Stimulated activated CD8-positive, alpha-beta memory T cell treated with anti-CD3 and anti-CD28 coated beads, Interleukin-4, amount 100 ng/mL, for 4 hours (primary cell): ENCODE measurements around the gene FOXF1.

ENCODE experiments used
- DNase-seq, 2 donors: peaks; one replicate each; pipeline ENCODE4 v3.0.0-alpha.2; 2020; ENCODE audit warnings: low read depth in 2 of 2, low spot score in 1 of 2

Gene FOXF1

DNA sequence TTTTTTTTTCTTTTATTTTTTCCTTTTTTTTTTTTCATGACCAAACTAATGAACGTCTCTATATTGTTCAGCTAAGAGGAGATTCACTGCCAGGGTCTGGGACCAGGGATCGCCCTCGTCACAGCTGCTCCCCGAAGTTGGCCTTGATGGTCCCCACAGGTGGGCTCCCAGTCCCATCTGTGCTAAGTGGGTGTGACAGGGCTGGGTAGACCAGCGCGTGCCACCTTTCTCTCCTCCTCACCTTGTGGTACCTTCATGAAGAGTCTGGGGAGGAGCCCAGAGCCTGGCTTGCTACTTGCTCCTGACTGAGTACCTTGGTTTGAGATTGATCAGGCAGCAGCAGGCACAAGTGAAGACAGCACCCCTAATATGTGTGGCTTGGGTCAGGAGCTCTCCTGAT lies 6.5 kb upstream of the FOXF1 start:
- no peak for DNase-seq

DNA sequence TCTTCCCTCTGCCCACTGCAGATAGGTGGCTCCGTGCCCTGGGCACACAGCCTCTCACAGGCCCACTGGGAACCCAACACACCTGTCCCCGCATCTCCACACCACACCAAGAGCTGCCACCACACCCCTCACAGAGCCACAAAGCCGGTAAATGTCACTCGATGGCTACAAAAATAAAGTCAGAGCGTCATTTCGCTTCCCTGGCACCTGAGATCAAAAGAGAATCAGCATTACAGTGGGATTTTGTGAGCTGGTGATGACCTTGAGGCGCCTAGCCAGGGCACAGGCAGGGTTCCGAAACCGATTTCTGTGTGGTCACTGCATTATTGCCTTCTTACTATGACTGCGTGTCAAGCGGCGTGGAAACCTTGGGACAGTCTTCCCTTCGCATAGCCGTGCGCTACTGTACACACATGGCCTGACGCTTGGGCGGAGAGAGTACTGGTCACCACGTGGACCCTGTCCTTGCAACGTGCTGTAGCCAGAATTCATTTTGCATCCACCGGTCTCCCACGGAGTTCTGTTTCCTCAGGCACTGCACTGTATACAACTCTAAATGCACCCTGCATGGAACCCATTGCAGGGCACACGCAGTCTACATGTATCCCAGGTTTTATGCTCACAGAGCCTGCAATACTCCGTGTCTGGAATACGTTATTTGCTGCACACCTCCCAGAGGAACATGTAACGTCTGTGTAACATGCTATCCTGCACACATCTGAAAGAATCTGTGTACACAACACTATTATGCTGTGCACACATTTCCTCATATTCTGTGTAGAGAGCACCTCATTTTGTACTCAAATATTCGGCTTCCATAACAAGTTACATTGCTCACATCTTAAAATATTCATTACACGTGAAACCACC lies 5.8 kb upstream of the FOXF1 start:
- no peak for DNase-seq

DNA sequence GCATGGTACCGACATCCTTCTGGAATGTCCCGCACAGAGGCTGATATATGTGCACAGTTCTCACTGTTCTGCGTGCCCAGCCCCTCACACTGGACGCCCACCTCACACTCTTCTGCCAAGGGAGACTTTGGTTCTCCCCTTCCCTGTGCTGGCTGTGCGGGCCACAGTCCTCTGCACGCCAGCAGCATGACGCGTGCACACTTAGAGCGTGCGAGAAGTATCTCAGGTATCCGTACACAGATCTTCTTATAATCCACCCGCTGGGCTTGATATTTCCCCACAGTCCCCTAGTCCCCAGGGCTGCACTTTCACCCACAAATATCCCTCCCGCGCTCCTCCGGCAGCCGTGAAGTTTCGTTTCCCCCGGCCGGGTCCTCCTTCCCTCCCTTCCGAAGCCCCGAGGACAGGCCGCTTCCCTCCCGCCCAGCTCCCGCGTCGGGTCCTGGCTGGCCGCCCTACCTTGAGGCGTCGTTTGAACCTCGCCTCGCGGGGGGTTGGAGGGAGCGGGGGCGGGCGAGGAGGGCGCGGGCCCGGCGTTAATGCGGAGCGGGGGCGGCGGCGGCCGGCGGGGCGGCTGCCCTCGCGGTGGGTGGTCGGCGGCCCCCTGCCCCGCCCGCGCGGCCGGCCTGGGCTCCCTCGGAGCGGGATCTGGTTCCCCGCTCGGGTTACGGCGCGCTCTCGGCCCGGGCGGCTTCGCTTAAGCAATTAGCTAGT lies 5.0 kb upstream of the FOXF1 start:
- DNase-seq = no peak

GRCh38 chr16:86505899-86506864 lies 4.1 kb upstream of the FOXF1 start:
- no peak for DNase-seq

DNA sequence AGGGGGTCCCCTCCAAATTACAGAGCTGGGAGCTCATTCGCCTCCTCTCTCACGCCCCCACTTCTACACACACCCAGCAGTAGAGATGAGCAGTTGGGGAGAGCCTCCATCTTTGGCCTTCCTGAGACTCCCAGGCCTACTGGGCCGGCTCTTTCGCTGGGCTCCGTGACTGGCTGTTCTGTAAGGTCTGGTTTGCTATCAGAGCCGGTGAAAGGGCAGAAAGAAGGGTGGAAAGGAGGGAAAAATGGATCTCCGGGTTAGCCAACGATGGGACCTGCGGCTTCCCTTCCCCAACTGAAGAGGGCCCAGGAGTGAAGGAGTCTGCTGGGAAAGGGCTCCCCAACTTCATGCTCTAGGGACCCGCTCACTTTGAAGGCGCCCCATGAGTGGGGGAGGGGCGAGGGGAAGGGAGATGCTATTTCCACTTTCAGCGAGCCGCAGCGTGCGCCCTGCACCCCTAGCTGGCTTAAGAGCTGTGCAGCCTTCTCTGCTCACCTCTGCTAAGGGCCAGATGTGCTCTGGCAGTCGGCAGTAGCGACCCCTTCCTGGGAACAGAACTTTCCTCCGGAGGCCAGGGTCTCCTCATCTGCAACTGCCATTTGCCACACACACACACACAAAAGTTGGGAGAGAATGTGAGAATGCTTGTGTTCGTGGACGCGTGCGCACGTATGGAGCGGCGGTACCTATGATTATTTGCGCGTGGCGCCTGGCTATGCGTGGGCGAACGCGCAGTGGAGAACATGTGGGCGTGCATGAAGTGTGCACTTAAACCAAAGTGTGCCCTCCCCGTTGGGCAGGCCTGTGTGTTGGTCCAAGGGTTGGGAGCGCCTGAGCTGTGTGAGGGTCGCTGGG lies 2.9 kb upstream of the FOXF1 start:
- no peak for DNase-seq

DNA sequence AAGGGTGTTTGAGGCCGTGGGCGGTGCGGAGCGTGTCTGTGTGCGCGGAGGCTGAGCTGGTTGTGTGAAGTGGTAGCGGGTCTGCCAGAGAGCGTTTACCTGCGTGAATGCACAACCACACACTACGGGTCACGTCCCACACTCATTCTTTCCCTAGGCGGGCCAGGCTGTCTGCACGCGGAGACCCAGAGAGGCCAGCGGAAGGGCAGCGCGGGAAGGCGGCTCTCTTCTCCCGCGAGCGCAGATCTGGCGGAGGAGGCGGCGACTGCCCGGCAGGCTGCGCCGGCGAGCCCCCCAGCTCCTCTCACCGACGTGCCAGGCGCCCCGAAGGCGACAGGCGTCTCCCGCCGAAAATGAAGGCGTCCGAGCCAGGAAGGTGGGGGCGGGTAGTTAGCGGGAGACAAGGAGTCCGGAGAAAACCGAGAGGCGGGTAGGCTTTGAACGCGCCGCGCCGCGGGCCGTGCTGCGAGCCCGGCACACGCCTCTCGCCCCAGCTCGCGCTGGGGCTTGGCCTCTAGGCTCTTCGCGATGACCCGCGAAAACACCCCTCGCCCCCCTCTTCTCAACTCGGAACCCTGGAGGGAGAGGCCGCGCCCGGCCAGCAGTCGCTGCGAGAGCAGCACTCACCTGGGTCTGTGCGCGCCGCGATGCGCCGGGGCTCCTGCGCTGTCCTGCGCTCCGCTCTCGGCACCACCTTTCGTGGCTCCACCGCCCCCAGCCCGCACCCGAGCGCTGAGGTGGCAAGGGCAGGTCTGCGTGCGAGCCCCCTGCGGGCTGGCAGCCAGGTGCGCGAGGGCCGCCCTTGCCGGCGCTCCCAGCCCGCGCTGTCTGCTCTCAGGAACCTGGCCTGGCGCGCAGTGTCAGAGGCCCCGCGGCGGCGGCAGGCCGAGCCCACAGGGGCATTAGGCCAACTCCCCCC lies 2.0 kb upstream of the FOXF1 start:
- no peak for DNase-seq

- no peak for DNase-seq
Observed at GRCh38 chr16:86508947-86509758, 1.2 kb upstream of the FOXF1 start.

GRCh38 chr16:86509759-86510464 lies 415 bp upstream of the FOXF1 start:
- no peak for DNase-seq

GRCh38 chr16:86511317-86512161 lies 1.2 kb downstream of the FOXF1 start:
- DNase-seq = no peak

GRCh38 chr16:86512301-86512859 lies 2.1 kb downstream of the FOXF1 start:
- DNase-seq = no peak

DNA sequence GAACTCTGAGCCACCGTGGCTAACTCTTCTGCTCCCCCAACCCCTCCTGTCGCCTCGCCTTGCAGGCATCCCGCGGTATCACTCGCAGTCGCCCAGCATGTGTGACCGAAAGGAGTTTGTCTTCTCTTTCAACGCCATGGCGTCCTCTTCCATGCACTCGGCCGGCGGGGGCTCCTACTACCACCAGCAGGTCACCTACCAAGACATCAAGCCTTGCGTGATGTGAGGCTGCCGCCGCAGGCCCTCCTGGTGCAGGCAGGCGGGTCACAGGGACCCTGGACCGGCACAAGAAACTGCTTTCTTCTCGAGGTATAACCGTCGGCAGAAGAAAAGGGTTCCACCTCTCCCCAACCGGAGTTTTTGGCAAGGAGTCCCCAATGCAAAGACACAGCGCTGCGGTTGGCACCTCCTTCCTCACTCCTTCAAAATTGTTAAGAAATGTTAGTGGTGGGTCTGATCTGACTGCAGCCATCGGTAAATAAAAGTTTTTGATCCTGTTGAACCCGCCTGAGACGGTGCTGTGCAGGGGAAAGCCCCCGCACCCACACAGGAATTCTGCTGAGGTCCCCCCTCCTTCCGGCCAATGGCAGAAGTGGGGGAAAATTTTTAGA lies 2.6 kb downstream of the FOXF1 start:
- no peak for DNase-seq

GRCh38 chr16:86513471-86514277 lies 3.3 kb downstream of the FOXF1 start:
- DNase-seq = no peak

GRCh38 chr16:86514481-86515376 lies 4.4 kb downstream of the FOXF1 start:
- no peak for DNase-seq

- DNase-seq = no peak
Observed at GRCh38 chr16:86515413-86515776, 5.1 kb downstream of the FOXF1 start.
